Fibroblast of upper back skin (primary cell): ENCODE results near the gene ADARB1.
"Not testable (repeated sequence)": the region's sequence is repeated elsewhere in the genome, so short reads cannot be mapped to it uniquely, and the experiment has no call there.

ENCODE experiments used
- DNase-seq: peaks from one replicate; pipeline ENCODE4 v3.0.0-alpha.2; 2013

The ADARB1 gene

GRCh38 chr21:45138199-45139002 lies 64.0 kb downstream of the ADARB1 start:
- DNase-seq: peak; percentile 58

DNA sequence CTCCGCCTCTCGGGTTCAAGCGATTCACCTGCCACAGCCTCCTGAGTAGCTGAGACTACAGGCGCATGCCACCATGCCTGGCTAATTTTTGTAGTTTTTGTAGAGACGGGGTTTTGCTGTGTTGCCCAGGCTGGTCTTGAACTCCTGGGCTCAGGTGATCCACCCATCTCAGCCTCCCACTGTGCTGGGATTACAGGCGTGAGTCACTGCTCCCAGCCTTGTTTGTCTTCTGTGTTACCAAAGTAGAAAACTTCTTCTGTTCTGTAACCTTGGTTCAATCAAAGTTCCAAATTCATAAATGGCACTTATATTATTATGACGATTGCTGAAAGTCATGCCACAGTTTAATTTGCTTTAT lies 64.6 kb downstream of the ADARB1 start:
- DNase-seq: not testable (repeated sequence)

GRCh38 chr21:45139473-45139872 lies 65.1 kb downstream of the ADARB1 start:
- no peak for DNase-seq

- peak; percentile 93 for DNase-seq
These were observed 66.1 kb downstream of the ADARB1 start for GRCh38 chr21:45140346-45140940.

DNA sequence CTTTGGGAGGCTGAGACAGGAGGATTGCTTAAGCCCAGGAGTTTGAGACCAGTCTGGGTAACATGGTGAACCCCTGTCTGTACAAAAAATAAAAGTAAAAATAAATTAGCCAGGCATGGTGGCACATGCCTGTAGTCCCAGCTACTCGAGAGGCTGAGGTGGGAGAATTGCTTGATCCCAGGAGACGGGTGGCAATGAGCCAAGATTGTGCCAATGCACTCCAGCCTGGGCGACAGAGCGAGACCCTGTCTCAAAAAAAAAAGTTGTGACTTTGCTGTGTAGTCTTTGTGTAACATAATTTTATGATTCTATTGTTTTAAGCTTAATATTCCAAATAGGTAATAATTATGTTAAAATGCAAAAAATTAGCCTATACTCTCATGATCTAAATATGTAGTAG lies 66.6 kb downstream of the ADARB1 start:
- DNase-seq: not testable (repeated sequence)

DNA sequence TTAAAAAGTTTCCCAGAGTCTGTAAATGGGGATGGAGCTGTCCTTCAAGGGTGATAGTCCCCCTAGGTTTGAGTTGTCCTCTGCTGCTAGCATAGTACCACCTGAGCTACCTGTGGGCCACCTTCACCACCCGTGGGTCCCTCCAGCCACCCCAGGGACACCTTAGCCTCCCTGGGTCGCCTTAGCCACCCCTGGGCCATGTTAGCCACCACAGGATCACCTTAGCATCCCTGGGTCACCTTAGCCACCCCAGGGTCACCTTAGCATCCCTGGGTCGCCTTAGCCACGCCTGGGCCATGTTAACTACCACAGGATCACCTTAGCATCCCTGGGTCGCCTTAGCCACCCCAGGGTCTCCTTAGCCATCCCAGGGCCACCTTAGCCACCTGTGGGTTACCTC lies 67.1 kb downstream of the ADARB1 start:
- no peak for DNase-seq

DNA sequence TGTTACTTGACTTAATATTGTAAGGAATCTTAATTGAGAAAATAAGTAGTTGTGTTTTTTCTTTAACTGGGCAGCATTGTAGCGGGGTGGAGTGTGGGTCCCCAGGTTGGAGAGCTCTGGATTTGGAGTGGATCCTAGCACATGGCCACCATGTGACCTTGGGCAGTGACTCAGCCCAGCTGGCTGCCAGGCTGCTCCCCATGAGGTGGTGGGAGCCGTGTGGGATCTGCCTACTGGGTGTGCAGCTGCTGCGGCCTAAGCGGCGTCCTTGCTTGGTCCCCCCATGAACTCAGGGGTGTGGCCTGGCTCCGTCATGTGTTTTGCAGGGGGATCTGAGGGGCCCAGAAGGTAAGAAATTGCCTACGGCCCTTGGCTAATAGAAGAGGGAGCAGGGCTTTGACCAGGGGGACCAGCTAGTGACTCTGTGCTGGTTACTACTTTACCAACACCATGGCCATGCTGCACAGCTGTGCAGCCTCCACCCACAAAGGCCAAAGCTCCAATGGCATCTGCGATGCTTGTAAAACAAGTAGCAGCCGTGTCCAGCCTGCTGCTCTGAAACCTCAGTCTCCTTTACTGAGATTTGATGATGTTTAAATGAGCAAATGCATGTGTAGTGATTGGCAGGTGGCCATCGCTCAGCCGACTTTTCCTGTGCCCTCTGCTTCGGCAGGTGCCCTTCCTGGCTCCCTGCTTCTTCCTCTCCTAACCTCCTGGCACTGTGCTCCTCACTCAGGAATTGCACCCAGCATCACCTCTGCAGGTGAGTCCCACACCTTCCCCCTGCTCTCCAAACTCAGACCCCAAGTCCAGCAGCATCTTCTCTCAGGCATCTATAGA lies 68.3 kb downstream of the ADARB1 start:
- DNase-seq: peak; percentile 75

GRCh38 chr21:45143855-45144254 lies 69.5 kb downstream of the ADARB1 start:
- DNase-seq: no peak

DNA sequence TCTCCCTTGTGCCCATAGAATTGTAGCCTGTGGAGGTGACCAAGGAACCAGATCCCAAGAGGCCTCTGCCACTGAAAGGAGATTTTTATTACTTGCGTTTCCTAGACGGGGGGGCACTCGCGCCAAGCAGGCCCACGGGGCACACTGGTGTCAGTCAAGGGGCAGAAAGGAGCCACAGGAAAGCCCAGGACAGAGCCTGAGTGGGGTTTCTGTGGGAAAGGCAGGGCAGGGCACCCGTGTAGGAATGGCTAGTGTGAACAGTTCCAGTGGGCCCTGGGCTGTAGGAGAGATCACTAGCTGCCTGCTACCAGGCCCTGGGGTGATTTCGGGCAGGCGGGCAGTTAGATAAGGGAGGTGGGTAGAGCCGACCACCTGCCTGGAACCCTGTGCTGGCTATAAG lies 70.8 kb downstream of the ADARB1 start:
- DNase-seq: no peak

GRCh38 chr21:45145846-45146245 lies 71.5 kb downstream of the ADARB1 start:
- not testable (repeated sequence) for DNase-seq

DNA sequence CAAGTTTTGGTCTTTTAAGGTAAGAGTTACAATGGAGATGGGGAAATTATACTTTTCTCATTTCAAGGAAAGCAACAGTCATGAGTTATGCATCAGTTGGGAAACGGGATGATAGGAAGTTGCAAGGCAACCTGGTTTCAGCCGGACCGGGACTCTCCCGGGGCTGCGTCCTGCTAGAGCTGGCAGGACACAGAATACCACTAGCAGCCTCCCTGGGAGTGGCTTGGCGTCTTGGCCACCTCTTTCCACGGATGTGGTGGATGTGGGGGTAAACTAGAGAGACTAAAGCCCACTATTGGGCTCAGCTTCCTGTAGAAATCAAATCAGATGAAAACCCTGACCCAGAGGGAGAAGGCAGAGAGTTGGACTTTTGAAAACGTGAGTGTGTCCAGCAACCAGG lies 71.9 kb downstream of the ADARB1 start:
- no peak for DNase-seq

DNA sequence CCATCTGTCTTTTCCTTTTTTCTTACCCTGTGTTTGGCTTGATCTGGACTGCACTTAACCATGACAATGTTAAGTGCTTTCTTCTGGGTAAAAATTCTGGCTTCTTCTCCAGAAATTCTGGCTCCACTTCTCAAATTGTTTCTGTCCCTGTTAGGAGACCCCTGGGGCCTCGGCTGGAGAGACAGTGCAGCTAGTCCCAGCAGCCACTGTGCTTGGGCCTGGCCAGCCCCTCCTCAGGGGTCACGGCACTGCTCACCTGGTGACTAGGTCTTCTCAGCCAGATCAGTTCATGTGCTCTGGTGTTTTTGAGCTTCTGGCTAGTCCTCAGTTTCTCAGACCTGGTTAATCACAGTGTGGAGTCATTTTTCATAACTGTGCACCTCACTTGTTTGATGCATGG lies 72.4 kb downstream of the ADARB1 start:
- DNase-seq: no peak

DNA sequence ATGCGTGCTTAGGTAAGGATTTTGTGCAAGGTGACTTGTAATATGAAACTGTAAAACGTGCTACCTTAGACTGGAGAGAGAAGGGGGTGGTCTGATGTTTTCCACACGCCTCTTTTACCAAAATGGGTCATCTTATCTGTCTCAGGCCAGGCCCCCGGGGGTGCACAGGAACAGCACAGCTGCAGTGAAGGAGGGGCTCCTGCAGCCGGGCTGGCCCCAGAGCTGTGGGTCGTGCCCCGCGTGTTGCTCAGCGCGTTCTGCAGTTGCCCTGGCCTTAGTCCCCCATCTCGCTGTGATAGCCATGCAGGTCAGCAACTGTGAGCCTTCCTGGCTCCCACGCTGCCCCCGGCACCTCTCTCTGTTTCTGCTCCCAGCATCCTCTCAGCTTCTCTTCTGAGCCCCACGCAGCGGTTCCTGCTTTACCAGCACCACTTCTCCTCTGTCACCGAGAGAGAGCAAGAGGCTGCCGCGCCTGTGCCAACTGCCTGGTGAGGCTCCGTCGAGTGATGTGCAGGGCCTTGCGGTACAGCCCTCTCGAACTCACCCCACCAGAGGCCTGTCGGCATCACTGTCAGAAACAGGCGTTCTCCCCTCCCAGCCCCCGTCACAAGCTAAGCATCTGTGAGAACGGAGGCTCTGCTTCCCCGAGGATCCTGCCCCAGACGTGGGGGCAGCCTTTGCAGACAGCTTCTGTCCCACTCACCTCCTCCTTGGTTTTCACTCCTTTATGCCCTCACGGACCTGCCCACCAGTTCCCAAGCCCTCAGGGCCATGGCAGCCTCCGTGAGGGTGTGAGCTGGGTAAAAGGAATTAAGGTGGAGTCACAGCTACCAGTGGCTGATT lies 73.3 kb downstream of the ADARB1 start:
- no peak for DNase-seq

DNA sequence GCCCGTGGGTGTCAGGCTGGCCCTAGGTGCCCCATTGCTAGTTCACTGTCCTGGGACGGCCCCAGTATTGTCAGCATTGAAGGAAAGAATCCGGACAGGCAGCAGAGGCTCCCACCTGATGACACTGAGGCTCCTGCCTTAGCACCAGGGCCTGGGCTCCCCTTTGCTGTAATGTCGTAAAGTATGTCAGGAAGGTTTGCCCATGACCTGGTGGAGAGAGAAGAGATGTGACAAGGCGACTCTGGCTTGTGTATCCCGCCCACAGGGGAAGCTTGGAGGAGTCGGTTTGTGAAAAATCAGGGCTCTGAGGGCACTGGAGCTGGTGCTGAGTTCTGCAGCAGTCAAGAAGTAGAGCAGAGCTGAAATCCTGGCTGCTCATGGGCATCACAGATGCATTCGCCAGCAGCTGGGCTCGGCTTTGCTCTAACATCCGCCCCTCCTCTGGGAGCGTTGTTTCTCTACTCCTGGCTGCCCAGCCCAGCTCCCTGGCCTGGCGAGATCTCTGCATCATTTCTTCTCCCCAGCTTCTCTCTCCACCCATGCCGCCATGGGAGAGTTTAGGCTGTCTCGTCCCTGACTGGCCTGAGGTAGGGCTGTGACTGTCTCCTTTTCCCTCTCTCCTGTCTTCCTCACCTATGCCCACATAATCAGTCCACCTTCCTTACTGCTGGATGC lies 74.1 kb downstream of the ADARB1 start:
- DNase-seq: no peak

- no peak for DNase-seq
These were observed 74.6 kb downstream of the ADARB1 start for GRCh38 chr21:45149021-45149420.

- DNase-seq: no peak
These were observed 76.3 kb downstream of the ADARB1 start for GRCh38 chr21:45150638-45151131.

- no peak for DNase-seq
These were observed 77.2 kb downstream of the ADARB1 start for GRCh38 chr21:45151445-45152160.

- DNase-seq: peak; percentile 32
These were observed 77.9 kb downstream of the ADARB1 start for GRCh38 chr21:45152265-45152746.

DNA sequence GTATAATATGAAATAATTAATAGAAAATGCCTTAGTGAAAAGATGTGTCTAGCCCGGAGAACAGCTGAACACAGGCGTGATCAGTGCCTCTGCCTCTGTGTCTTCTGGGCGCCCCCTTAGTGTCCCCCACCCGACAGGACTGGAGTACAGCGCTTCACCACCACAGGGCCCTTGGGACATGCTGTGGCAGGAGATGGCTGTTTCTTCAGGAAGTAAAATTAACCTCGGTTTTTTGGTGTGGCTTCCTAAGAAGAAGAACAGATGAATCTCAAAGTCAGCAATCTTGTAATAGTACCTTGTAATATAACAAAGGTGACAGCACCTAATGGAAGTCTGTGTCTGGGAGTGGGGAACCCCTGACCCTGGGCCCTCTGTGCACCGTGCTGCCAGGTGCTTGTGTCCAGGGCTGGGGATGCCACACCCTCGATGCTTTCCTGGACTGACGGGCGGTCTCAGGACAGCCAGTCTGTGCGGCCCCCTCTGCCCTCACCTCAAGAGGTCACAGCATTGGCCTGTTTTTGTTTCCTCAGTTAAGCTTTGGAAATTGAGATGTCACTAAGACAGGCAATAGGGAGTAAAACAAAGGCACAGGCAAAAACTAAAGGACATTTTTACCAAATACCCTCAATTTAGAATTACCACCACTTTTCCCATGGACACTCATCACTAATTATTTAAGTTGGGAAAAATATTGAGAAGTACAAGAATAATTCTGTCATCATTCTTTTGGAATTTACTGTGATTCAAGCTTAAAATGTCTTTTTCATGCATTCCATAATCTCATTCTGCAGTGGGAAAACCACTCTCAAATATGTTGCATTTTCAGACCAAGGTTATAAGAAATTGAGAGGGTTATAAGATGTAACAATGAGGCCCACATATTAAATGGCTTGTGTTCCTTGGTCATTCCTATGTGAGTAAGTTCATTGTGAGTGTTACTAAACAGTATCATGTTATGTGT lies 79.3 kb downstream of the ADARB1 start:
- DNase-seq: peak; percentile 73
